Measurements from ENCODE around the gene PPFIBP1.
A peak's percentile ranks its signal among the peaks of the same experiment; 100 is the strongest.
"Not testable (repeated sequence)": the region's sequence is repeated elsewhere in the genome, so short reads cannot be mapped to it uniquely, and the experiment has no call there.

Gene PPFIBP1

DNA sequence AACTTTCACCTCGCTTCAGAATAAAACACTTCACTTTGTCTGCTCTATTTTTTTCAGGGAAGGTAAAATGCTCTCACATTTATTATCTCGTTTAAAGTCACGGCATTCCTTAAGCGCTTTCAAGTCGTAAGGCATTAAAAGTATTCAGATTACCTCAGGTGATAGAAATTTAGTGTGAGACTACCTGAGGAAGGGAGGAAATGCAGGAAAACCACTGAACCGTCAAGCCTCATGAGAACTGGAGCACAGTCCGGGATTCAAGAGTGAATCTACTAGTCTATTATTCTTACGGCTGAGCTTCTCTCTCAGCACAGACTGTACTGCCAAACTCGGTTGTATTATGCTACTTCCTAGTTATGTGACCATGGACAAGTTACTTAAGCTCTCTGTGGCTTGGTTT lies 8.3 kb upstream of the PPFIBP1 start:
- DNase-seq, result no peak

- DNase-seq, result no peak
Observed at GRCh38 chr12:27516625-27517024, 7.4 kb upstream of the PPFIBP1 start.

GRCh38 chr12:27517546-27517945 lies 6.5 kb upstream of the PPFIBP1 start:
- no peak for DNase-seq

- DNase-seq, result no peak
Observed at GRCh38 chr12:27517961-27518665, 5.9 kb upstream of the PPFIBP1 start.

DNA sequence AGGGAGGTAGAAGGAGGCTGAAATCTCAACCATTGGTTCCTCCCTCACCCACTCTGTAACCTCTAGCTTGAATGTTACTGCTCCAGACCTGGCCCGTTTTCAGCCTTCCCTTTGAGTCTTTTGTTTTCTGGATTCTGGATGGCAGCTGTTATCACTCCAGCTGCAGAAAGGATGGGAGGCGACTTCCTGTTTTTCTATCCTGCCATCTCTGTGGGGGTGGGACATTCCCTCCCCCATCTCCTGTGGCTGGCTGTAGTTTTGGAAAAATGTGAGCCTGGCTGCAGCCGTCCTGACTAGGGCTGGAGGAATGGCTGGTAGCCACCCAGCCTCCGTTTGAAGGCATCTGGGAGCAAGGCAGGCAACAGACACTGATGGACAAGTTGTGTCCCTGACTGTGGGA lies 2.9 kb upstream of the PPFIBP1 start:
- DNase-seq, result peak; percentile 4

DNA sequence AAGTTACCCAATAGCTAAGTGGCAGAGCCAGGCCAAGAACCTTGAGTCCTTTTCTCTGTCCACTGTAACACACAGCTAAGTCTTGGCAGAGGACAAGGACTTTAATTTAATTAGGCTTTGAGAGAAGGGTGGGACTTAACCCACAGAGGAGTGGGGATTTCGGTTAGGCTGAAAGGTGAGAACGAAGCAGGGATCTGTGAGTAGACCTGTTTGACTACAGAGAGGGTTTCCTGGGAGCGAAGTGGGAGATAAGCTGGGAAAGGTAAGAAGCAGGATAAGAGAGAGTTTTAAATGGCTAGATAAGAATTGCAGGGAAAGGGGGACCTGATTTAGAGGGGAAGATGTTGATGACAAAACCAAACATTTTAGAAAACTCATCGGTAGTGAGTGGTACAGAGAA lies 2.0 kb upstream of the PPFIBP1 start:
- DNase-seq, result no peak

- DNase-seq, result no peak
Observed at GRCh38 chr12:27523305-27523641, 733 bp upstream of the PPFIBP1 start.

DNA sequence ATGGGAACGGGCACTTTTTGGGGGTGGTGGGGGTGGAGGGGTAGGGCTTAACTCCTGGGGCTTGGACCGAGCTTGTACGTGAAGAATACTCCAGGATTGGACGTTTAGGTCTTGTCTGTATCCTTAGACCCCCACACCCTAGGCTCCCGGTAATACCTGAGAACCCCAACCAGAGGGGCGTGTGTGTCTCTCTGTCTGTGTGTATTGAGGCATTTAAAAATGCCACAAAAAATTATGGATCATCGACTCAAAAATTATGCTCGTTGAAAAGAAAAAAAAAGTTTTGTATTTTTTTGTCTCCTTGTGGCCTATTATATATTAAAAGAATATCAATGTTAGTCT lies 459 bp downstream of the PPFIBP1 start:
- DNase-seq, result no peak

- DNase-seq, result no peak
Observed at GRCh38 chr12:27524839-27525753, 1.1 kb downstream of the PPFIBP1 start.

DNA sequence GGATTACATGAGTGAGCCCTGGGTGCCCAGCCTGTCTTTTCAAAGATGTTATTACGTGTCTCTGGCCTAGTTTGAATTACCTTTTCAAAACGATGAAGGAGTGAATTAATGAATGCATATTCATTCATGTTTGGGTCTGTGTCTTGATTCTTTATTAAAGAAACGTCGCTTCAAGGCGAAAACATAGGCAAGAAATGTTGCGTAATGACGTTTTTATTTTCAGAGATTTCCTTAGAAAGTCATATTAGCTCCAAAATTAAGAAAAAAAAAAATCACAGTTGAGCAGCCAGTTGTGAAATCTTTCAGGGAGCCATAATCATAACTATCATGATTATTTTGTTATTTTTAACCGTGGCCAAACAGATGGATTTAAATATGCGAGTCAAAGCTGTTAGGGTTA lies 3.5 kb downstream of the PPFIBP1 start:
- no peak for DNase-seq

GRCh38 chr12:27528788-27529187 lies 4.8 kb downstream of the PPFIBP1 start:
- DNase-seq, result no peak

DNA sequence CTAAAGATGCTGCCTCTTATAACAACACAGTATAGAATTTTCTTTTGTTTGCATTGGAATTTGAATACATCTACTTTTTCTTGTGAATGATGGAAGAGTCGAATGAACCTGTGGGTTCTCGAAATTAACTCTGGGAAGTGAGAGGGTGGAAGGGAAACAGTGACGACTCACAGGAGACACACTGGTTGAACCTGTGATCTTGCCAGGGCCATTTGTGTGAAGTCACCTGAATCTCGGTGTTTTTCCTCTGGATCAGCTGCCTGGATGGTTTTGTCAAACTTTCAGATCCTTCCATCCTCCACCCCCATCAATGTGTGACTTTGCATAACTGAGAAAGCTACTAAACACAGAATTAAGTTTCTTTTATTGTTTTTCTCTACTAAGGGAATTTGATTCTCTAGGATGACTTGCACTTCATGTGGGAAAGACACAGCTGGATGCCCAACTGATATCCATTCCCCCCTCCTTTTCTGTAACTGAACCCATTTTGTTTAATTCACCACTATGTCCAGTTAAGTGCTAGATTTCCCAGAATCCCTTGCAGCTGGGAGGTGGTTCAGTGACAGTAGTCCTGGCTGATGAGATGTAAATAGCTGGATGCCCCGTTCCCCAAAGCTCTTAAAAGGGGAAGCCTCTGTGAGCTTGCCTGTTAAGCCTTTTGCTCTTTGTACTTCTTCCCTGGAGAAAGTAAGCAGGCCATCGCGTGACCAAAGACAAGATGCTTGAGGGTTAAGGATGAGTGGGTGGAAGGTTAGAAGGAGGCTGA lies 6.3 kb downstream of the PPFIBP1 start:
- DNase-seq, result no peak

DNA sequence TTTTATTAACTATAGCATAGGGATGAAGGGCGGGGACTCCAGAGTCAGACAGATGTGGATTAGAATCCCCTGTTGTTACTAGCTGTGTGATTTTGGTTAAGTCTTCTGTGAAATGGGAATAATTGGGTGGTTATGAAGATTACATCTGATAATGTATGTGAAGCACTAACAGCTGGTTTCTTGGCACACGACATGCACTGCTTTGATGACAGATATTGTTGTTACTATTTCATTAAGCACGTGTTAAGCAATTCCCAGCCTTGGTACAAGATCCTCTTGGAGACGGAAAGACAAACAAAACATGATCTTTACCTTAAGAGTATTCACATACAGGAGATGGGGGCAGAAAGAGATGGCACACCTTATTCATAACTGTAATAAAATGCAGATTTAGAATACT lies 7.9 kb downstream of the PPFIBP1 start:
- no peak for DNase-seq

DNA sequence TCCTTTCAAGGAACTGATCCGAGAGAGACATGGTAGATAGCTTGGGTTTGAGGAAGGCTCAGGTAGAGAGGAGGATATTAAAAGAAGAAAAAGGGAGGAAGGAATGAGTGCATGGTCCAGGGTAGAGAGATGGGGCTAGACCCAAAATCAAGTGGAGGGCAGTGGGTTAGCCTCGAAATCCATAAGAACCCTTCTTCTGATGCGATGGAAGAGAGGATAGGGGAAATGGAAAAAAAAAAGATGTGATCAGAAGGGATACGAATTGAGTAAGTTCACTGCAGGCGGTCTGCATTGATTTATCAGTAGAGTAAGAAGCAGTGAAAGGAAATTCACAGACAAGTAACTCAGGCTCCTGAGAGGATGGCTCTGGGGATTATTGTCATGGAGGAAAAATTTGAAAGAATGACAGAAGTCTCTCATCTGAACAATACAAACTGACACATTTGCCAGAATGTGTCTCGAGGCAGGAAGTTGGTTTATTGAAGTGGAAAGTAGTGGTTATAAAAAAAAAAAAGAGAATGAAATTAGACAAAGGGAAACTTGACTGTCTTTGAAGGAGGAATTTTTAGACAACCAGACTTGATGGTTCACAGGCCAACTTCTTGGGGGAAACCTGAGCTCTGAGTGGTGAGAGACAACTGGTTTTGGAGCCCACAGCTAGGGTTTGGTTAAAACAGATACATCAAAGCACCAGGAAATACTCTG lies 10.2 kb downstream of the PPFIBP1 start:
- no peak for DNase-seq

GRCh38 chr12:27534765-27535161 lies 10.8 kb downstream of the PPFIBP1 start:
- no peak for DNase-seq

GRCh38 chr12:27535318-27535717 lies 11.3 kb downstream of the PPFIBP1 start:
- no peak for DNase-seq

GRCh38 chr12:27537855-27538675 lies 14.1 kb downstream of the PPFIBP1 start:
- no peak for DNase-seq

GRCh38 chr12:27539191-27539631 lies 15.2 kb downstream of the PPFIBP1 start:
- no peak for DNase-seq

DNA sequence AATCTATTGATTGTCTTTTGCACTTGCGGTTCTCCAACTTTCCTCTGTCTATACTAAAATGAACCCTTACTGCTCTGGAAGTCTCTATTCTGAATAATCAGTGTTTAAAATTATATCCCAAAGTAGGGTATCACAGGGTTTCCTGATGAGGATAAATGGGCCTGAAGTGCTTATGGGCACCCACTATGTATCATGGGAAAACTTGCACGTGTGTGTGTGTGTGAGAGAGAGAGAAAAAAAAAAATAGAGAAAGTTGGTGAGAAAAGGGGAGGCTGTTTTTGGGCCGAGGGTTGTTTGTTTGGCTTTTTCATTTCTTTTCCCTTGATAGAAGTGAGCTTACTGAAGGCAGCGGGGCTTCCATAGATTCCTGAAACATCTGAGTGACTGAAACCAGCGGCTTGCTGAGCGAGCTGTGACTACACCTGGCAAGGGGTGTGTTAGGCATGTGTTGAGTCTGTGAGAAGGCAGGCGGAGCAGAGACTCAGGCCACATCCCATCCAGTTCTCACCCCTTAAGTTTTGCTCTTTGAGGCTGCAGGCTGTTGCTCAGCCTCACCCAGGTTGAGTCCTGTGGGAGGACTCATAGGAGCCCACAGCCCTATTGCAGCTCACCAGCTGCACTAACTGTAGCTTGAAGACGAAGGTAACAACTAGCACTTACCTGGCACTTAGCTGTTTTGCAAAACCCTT lies 17.2 kb downstream of the PPFIBP1 start:
- no peak for DNase-seq

DNA sequence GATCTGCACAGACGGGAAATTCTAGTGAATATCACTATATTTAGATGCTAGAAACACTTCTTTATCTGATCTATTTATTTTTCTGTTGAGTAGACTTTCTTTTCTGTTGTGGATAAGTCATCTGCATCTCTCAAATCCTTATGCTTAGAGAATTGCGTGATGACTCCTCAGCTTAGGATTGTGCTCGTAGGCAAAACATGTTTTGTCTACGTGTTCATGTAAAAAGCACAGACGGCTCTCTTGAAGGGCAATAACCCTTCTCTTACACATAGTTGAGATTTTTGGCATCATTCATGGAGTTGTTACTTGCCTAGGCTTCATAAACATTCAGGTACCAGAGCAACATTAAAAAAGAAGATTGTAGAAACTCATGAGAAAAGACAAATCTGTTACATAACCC lies 18.6 kb downstream of the PPFIBP1 start:
- no peak for DNase-seq

GRCh38 chr12:27544858-27545257 lies 20.9 kb downstream of the PPFIBP1 start:
- not testable (repeated sequence) for DNase-seq

DNA sequence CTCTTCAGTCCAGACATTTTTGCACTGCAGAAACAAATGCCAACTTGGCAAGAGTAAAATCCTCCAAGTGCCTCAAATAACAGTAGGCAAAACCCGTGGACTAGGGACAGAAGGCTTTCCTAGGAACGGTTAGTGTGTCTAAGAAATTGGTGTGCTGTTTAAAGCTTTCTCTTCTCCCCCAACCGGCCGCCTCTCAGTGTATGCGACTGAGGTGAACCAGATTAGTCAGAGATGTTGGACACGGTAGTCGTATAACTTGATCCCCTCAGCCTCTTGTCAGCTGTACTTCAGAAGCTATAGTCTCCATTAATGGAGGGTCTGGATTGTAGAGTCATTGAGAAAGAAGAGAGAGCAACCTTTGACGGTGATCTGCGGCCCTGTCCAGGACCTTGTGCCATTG lies 21.7 kb downstream of the PPFIBP1 start:
- no peak for DNase-seq
